OCI-LY7 (cell line): ENCODE measurements around the gene TFCP2. TPM values are rescaled to one million over a fixed set of nuclear protein-coding genes. Genes with fewer than 3 reads are reported as not detected.

Source experiments
- BruUV-seq: library from RNA; stranded (reverse); fragments of 400-500 nt; replicated peaks from 2 replicates; lab custom pipeline; 2021; lab: Mats Ljungman, UMichigan
- CTCF ChIA-PET: fragments of 300-600 bp; sonication (Branson Sonifier 250); formaldehyde crosslinking; loops from one replicate; lab custom pipeline; 2022; ENCODE audit warnings: antibody characterized with exemption; ENCODE audit not compliant: unreplicated experiment; lab: Charles Lee
- POLR2A ChIA-PET: fragments of 300-600 bp; sonication (Branson Sonifier 250); formaldehyde crosslinking; loops from one replicate; lab custom pipeline; 2022; ENCODE audit warnings: antibody characterized with exemption; lab: Charles Lee
- DNase-seq: peaks from one replicate; pipeline ENCODE4 v3.0.0-alpha.2; 2015; ENCODE audit warnings: low spot score
- H2AFZ ChIP-seq: fragments of 200-600 bp; sonication (generic), shearing (Covaris generic); 2 replicates; pipeline ENCODE4 v1.6.1; 2014; ENCODE audit warnings: mild to moderate bottlenecking, antibody characterized with exemption, low read length, moderate library complexity
- H3K27ac ChIP-seq: fragments of 200-600 bp; sonication (generic); 2 replicates; pipeline ENCODE4 v1.5.1; 2014; ENCODE audit warnings: mixed run types, low read depth, mild to moderate bottlenecking, moderate library complexity, low read length, inconsistent platforms; ENCODE audit not compliant: poor library complexity, severe bottlenecking
- H3K36me3 ChIP-seq: fragments of 200-600 bp; sonication (generic); 2 replicates; pipeline ENCODE4 v1.6.1; 2014; ENCODE audit warnings: mild to moderate bottlenecking, antibody characterized with exemption, low read length, moderate library complexity, mixed read lengths; ENCODE audit not compliant: insufficient read depth
- H3K4me1 ChIP-seq: fragments of 200-600 bp; sonication (generic); 2 replicates; pipeline ENCODE4 v1.5.1; 2014; ENCODE audit warnings: mild to moderate bottlenecking, low read length; ENCODE audit not compliant: insufficient read depth, poor library complexity, severe bottlenecking
- H3K4me2 ChIP-seq: fragments of 200-600 bp; sonication (generic); 2 replicates; pipeline ENCODE4 v1.6.1; 2014; ENCODE audit warnings: mild to moderate bottlenecking, low read length
- H3K4me3 ChIP-seq: fragments of 200-600 bp; sonication (generic); 2 replicates; pipeline ENCODE4 v1.5.1; 2014; ENCODE audit warnings: mild to moderate bottlenecking, low read depth, low read length; ENCODE audit not compliant: poor library complexity, severe bottlenecking
- H3K79me2 ChIP-seq: fragments of 200-600 bp; sonication (generic); 2 replicates; pipeline ENCODE4 v1.6.1; 2016; ENCODE audit warnings: low read depth, mild to moderate bottlenecking, low read length, moderate library complexity, mixed read lengths; ENCODE audit not compliant: insufficient read depth
- H3K9me2 ChIP-seq: fragments of 200-600 bp; sonication (generic); 2 replicates; pipeline ENCODE4 v1.6.1; 2016; ENCODE audit warnings: mild to moderate bottlenecking, low read length, mixed read lengths; ENCODE audit not compliant: insufficient read depth
- H3K9me3 ChIP-seq: fragments of 200-600 bp; sonication (generic); 2 replicates; pipeline ENCODE4 v1.6.1; 2014; ENCODE audit warnings: mild to moderate bottlenecking, mixed run types, low read length, mixed read lengths
- H4K20me1 ChIP-seq: fragments of 200-600 bp; sonication (generic); 2 replicates; pipeline ENCODE4 v1.6.1; 2014; ENCODE audit warnings: mild to moderate bottlenecking, antibody characterized with exemption, low read length, moderate library complexity, mixed read lengths; ENCODE audit not compliant: insufficient read depth
- EZH2phosphoT487 ChIP-seq: fragments of 200-600 bp; sonication (generic); IDR thresholded peaks from 2 replicates; pipeline ENCODE4 v1.6.1; 2018; ENCODE audit warnings: low read depth, borderline replicate concordance, mild to moderate bottlenecking, mixed run types, antibody characterized with exemption, low read length, moderate library complexity, mixed read lengths
- intact Hi-C: fragments of 100-400 bp; cut with micrococcal nuclease; formaldehyde crosslinking; loops from one replicate; pipeline ENCODE4 v1.10.0; 2022; ENCODE audit not compliant: unreplicated experiment
- total RNA-seq, 2 experiments: library from RNA; depleted of rRNA in 1 of 2; stranded (reverse); fragments of >200 nt in 1 of 2; shearing (Covaris generic) in 1 of 2; gene quantifications; 2 replicates each; pipeline ENCODE4 v1.2.3, GENCODE V29; 2014 to 2022
- TF ChIP-seq, protein P1 (sequence below): fragments of 200-600 bp; sonication (generic); conservative IDR thresholded peaks from 2 replicates; pipeline ENCODE4 v1.5.1; 2014; ENCODE audit warnings: mild to moderate bottlenecking, antibody characterized with exemption, low read length, moderate library complexity, mixed read lengths

The TFCP2 gene
- total RNA-seq, 2 experiments from 2014 or later: 7.2 to 11.5 TPM

DNA sequence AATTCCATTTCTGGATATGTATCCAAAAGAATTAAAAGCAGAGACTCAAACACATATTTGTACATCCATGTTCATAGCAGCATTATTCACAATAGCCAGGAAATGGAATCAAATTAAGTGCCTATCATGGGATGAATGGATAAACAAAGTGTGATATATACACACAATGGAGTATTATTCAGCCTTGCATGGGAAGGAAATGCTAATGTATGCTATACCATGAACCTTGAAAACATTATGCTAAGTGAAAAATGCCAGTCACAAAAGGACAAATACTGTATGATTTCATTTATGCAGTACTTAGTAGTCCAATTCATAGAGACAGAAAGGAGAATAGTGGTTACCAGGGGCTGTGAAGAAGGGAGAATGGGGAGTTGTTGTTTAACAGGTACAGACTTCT lies 57.4 kb downstream of the TFCP2 start:
- Histone ChIP-seq H3K9me3 (no peaks in the 10 kb centered on the region), H3K79me2 (no peaks in the 10 kb centered on the region), H3K4me1 (no peaks in the 10 kb centered on the region), H4K20me1 (no peaks in the 10 kb centered on the region), H2AFZ (no peak overlapping the region), H3K4me3 (no peak overlapping the region), H3K4me2 (no peak overlapping the region), H3K9me2 (no peaks in the 10 kb centered on the region), H3K27ac (no peak overlapping the region), H3K36me3 (peaks cover 9% of the 10 kb centered on the region)
- TF ChIP-seq, protein P1, sequence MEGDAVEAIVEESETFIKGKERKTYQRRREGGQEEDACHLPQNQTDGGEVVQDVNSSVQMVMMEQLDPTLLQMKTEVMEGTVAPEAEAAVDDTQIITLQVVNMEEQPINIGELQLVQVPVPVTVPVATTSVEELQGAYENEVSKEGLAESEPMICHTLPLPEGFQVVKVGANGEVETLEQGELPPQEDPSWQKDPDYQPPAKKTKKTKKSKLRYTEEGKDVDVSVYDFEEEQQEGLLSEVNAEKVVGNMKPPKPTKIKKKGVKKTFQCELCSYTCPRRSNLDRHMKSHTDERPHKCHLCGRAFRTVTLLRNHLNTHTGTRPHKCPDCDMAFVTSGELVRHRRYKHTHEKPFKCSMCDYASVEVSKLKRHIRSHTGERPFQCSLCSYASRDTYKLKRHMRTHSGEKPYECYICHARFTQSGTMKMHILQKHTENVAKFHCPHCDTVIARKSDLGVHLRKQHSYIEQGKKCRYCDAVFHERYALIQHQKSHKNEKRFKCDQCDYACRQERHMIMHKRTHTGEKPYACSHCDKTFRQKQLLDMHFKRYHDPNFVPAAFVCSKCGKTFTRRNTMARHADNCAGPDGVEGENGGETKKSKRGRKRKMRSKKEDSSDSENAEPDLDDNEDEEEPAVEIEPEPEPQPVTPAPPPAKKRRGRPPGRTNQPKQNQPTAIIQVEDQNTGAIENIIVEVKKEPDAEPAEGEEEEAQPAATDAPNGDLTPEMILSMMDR: no peak
- TF ChIP-seq EZH2phosphoT487: no peak
- intact Hi-C loops: no loop called here
- CTCF ChIA-PET: no interaction called here
- DNase-seq: no peak
- POLR2A ChIA-PET: interaction anchor here (0.6 to 0.7 kb wide), 2 partner anchors 10 to 45 kb away, joined by 3 read pairs; no protein-coding TSS in a partner anchor
- BruUV-seq: no TSS peak

DNA sequence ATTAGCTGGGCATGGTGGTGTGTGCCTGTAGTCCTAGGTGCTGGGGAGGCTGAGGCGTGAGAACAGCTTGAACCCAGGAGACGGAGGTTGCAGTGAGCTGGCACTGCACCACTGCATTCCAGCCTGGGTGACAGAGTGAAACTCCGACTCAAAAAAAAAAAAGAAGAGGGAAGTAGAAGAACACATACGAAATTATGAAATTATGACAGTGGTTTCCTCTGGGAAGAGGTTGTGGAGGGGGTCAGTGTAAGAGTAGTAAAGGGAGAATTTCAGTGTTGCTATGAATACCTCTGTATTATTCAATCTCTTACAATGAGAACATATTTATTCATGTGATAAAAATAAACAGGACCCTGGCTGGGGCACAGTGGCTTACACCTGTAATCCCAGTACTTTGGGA lies 64.8 kb downstream of the TFCP2 start:
- BruUV-seq: no TSS peak
- H2AFZ ChIP-seq: no peak overlapping the region
- ChIA-PET POLR2A (interaction anchor here (0.6 kb wide), 1 partner anchor 19 kb away, joined by 3 read pairs; no protein-coding TSS in a partner anchor), CTCF (no interaction called here)
- H3K4me1 ChIP-seq: no peaks in the 10 kb centered on the region
- no peak overlapping the region for H3K27ac ChIP-seq
- H4K20me1 ChIP-seq: no peaks in the 10 kb centered on the region
- TF ChIP-seq, protein P1: no peak
- no peaks in the 10 kb centered on the region for H3K9me2 ChIP-seq
- intact Hi-C loops: no loop called here
- H3K9me3 ChIP-seq: no peaks in the 10 kb centered on the region
- H3K4me2 ChIP-seq: no peak overlapping the region
- H3K36me3 ChIP-seq: peaks cover 50% of the 10 kb centered on the region
- no peak overlapping the region for H3K4me3 ChIP-seq
- DNase-seq: no peak
- H3K79me2 ChIP-seq: no peaks in the 10 kb centered on the region

DNA sequence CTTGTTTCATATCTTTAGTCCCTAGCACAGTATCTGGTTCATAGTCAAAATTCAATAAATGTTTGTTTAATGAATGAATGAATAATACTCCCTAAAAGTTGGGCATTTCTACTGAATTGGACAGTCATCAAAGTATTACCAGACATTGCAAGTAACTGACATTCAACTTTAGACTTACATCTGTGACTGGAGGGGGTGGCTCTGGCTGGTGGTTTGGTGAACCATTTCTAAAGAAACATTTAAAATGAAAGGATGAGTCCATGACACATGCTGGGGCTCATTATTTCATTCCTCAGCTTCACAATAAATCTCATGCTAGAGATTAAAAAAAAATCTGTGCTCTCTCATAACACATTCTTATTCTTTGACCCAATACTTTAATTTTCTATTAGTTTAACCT lies 69.0 kb downstream of the TFCP2 start:
- Histone ChIP-seq H3K79me2 (no peaks in the 10 kb centered on the region), H3K36me3 (peaks cover 50% of the 10 kb centered on the region), H3K9me2 (no peaks in the 10 kb centered on the region), H2AFZ (no peak overlapping the region), H3K4me1 (no peaks in the 10 kb centered on the region), H3K4me3 (no peak overlapping the region), H3K4me2 (no peak overlapping the region), H3K27ac (no peak overlapping the region), H4K20me1 (no peaks in the 10 kb centered on the region), H3K9me3 (no peaks in the 10 kb centered on the region)
- no peak for DNase-seq
- BruUV-seq: no TSS peak
- CTCF ChIA-PET: no interaction called here
- POLR2A ChIA-PET: no interaction called here
- intact Hi-C loops: no loop called here
- TF ChIP-seq EZH2phosphoT487: no peak
- TF ChIP-seq, protein P1: no peak
